C4-2B (cell line): ENCODE results near the gene BEAN1.

Experiments used
- ZFX ChIP-seq: fragments of 450-650 bp; IDR thresholded peaks from 2 replicates; pipeline ENCODE4 v1.6.1; 2017
- TF ChIP-seq, protein P1 (sequence below): fragments of 450-650 bp; conservative IDR thresholded peaks from 2 replicates; pipeline ENCODE4 v1.5.1; 2017; ENCODE audit warnings: mild to moderate bottlenecking

GRCh38 chr16:66400503-66401380 lies 26.4 kb upstream of the BEAN1 start:
- TF ChIP-seq, protein P1, sequence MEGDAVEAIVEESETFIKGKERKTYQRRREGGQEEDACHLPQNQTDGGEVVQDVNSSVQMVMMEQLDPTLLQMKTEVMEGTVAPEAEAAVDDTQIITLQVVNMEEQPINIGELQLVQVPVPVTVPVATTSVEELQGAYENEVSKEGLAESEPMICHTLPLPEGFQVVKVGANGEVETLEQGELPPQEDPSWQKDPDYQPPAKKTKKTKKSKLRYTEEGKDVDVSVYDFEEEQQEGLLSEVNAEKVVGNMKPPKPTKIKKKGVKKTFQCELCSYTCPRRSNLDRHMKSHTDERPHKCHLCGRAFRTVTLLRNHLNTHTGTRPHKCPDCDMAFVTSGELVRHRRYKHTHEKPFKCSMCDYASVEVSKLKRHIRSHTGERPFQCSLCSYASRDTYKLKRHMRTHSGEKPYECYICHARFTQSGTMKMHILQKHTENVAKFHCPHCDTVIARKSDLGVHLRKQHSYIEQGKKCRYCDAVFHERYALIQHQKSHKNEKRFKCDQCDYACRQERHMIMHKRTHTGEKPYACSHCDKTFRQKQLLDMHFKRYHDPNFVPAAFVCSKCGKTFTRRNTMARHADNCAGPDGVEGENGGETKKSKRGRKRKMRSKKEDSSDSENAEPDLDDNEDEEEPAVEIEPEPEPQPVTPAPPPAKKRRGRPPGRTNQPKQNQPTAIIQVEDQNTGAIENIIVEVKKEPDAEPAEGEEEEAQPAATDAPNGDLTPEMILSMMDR = no peak
- no peak for TF ChIP-seq ZFX
